ENCODE results near the gene C9orf50. TPM values are rescaled to one million over a fixed set of nuclear protein-coding genes. Genes with fewer than 3 reads are reported as not detected.

C9orf50 gene
- total RNA-seq, 1 experiment from 2014 or later = not detected

- no peak overlapping the region for H2BK15ac ChIP-seq (ENCODE audit: low read depth, low read length)
- no peaks in the 10 kb centered on the region for H3K79me2 ChIP-seq (ENCODE audit: insufficient read depth, low read length)
- H4K91ac ChIP-seq (ENCODE audit: insufficient read length, low read depth, low read length) = no peak overlapping the region
- H3K27ac Mint-ChIP-seq = no peak overlapping the region
- no peak overlapping the region for H3K56ac ChIP-seq (ENCODE audit: insufficient read length, low read depth, low read length)
- peak overlapping the region; percentile 51 for H3K4me2 ChIP-seq (ENCODE audit: insufficient read depth, insufficient read length, low read length)
- TF ChIP-seq CTCF (conservative IDR thresholded peaks at IDR 0.05) = no peak
- peaks cover 5% of the 10 kb centered on the region; the same call in 1 of the 2 replicates for H3K4me1 ChIP-seq (ENCODE audit: insufficient read depth, low read length)
- H3K9ac ChIP-seq (ENCODE audit: extremely low read depth, insufficient read length, low read length) = no peak overlapping the region
- H4K20me1 ChIP-seq (ENCODE audit: control insufficient read depth, insufficient read depth, insufficient read length) = no peaks in the 10 kb centered on the region
- peaks cover 25 to 35% of the 10 kb centered on the region in 2 experiments for H3K4me1 Mint-ChIP-seq
- no peaks in the 10 kb centered on the region for H3K9me3 ChIP-seq (ENCODE audit: control insufficient read depth, low read depth, low read length)
- H3K27ac ChIP-seq (ENCODE audit: insufficient read length, low read depth, low read length) = no peak overlapping the region
- no peak overlapping the region for H2BK12ac ChIP-seq (ENCODE audit: insufficient read length, low read depth, low read length)
- H3K18ac ChIP-seq (ENCODE audit: insufficient read length, low read depth, low read length) = no peak overlapping the region
- H2BK5ac ChIP-seq (ENCODE audit: insufficient read length, low read length) = no peak overlapping the region
- no peak overlapping the region for H2BK20ac ChIP-seq (ENCODE audit: low read depth, low read length, poor library complexity, severe bottlenecking)
- H3K27me3 ChIP-seq (ENCODE audit: insufficient read depth, low read length) = no peaks in the 10 kb centered on the region
- H3K23ac ChIP-seq (ENCODE audit: insufficient read length, low read depth, low read length) = no peak overlapping the region
- H3K14ac ChIP-seq (ENCODE audit: insufficient read depth, low read length) = 0 out of 2 replicates have a peak overlapping the region, but pooled peaks have one; percentile 26
- H3K79me1 ChIP-seq (ENCODE audit: insufficient read depth, low read depth, low read length, poor library complexity, severe bottlenecking) = no peaks in the 10 kb centered on the region
- peaks cover 41% of the 10 kb centered on the region for H3K27me3 Mint-ChIP-seq (ENCODE audit: low read depth)
- peak overlapping the region; percentile 59 to 64 for H3K4me3 Mint-ChIP-seq
- H3K36me3 Mint-ChIP-seq (ENCODE audit: insufficient read depth in 1 of 3, low read depth in 3 of 3) = no peaks in the 10 kb centered on the region
- no peak overlapping the region for H3K4ac ChIP-seq (ENCODE audit: low read depth, low read length)
- no peak overlapping the region for H2AFZ ChIP-seq (ENCODE audit: low read length)
- no peak for DNase-seq
- H2AK5ac ChIP-seq (ENCODE audit: insufficient read length, low read length) = no peak overlapping the region
- H4K5ac ChIP-seq (ENCODE audit: insufficient read length, low read depth, low read length) = no peak overlapping the region
- H4K8ac ChIP-seq (replicated peaks; ENCODE audit: insufficient read length, low read depth, low read length) = no peak overlapping the region
- no peak overlapping the region for H2BK120ac ChIP-seq (ENCODE audit: low read depth, low read length, poor library complexity, severe bottlenecking)
- H3T11ph ChIP-seq (ENCODE audit: low read length) = no peak overlapping the region
- H3K9me3 Mint-ChIP-seq = no peaks in the 10 kb centered on the region; a peak in 1 of 5 replicates
- no CpG with 5 or more reads among the region's 24 CpGs for WGBS (ENCODE audit: extremely low coverage, insufficient read length, low lambda C conversion rate)
- H3K23me2 ChIP-seq (ENCODE audit: insufficient read length, low read depth, low read length, poor library complexity, severe bottlenecking) = peaks cover 5% of the 10 kb centered on the region
These were observed 10.8 kb downstream of the C9orf50 start for GRCh38 chr9:129610213-129610472.

All from H9 (cell line).